GM12878 (cell line): ENCODE measurements around the gene WNT5A. TPM values are rescaled to one million over a fixed set of nuclear protein-coding genes. Genes with fewer than 3 reads are reported as not detected.
A peak's percentile ranks its signal among the peaks of the same experiment; 100 is the strongest.

Experiments used
- ATAC-seq: fragments of 200-7000 bp; cut with Tn5 transposase; 3 replicates; pipeline ENCODE4 v1.9.1; 2020; ENCODE audit warnings: mild to moderate bottlenecking, moderate library complexity
- BruUV-seq: library from RNA; stranded (reverse); fragments of 400-500 nt; replicated peaks from 2 replicates; lab custom pipeline; 2021; lab: Mats Ljungman, UMichigan
- CTCF ChIA-PET: fragments of 300-600 bp; sonication (Branson Sonifier 250); formaldehyde crosslinking; extraction: SDS; loops from one replicate; lab custom pipeline; 2021; ENCODE audit warnings: inconsistent platforms; lab: Yijun Ruan, JAX
- POLR2A ChIA-PET: fragments of 350-600 bp; formaldehyde crosslinking; extraction: SDS; loops from one replicate; lab custom pipeline; 2021; ENCODE audit warnings: inconsistent platforms; lab: Charles Lee
- RAD21 ChIA-PET: fragments of 300-600 bp; sonication (Branson Sonifier 250); formaldehyde crosslinking; loops from one replicate; lab custom pipeline; 2023; ENCODE audit warnings: antibody characterized with exemption; ENCODE audit not compliant: unreplicated experiment; lab: Charles Lee
- SMC1A ChIA-PET: fragments of 300-600 bp; sonication (Branson Sonifier 250); formaldehyde crosslinking; loops from one replicate; lab custom pipeline; 2023; ENCODE audit not compliant: unreplicated experiment, uncharacterized antibody; lab: Charles Lee
- DNase-seq: peaks from one replicate; pipeline ENCODE4 v3.0.0-alpha.2; 2011; ENCODE audit warnings: low read depth, low spot score
- FAIRE-seq: peaks from 3 replicates; lab custom pipeline; 2011; peaks lifted over from hg19 to GRCh38; lab: Jason Lieb, UNC
- H2AFZ ChIP-seq: 2 replicates; pipeline ENCODE4 v1.6.0; 2011; ENCODE audit warnings: low read depth, low read length, control low read depth; ENCODE audit not compliant: control insufficient read depth
- H3K27ac ChIP-seq: 2 replicates; pipeline ENCODE4 v1.5.1; 2011; ENCODE audit warnings: control low read depth; ENCODE audit not compliant: control insufficient read depth, insufficient read depth
- H3K27me3 ChIP-seq, 2 experiments: replicated peaks in 1 of 2; 2 replicates each; pipeline versions ENCODE4 v1.6.0 to v1.6.1; 2011; ENCODE audit warnings: low read length in 1 of 2; ENCODE audit not compliant: control insufficient read depth in 2 of 2, insufficient read depth in 2 of 2
- H3K36me3 ChIP-seq, 2 experiments: 2 replicates each; pipeline ENCODE4 v1.5.1; 2011; ENCODE audit warnings: low read length in 1 of 2; ENCODE audit not compliant: control insufficient read depth in 2 of 2, insufficient read depth in 2 of 2
- H3K4me1 ChIP-seq: 2 replicates; pipeline ENCODE4 v1.6.1; 2011; ENCODE audit warnings: mild to moderate bottlenecking, low read length, moderate library complexity, mixed read lengths; ENCODE audit not compliant: control insufficient read depth, insufficient read depth
- H3K4me2 ChIP-seq: 2 replicates; pipeline ENCODE4 v1.6.0; 2011; ENCODE audit warnings: control low read depth; ENCODE audit not compliant: control insufficient read depth, insufficient read depth
- H3K4me3 ChIP-seq: fragments of 200-600 bp; sonication (generic); 2 replicates; pipeline ENCODE4 v1.5.1; 2016
- H3K79me2 ChIP-seq: 2 replicates; pipeline ENCODE4 v1.6.0; 2011; ENCODE audit warnings: low read length; ENCODE audit not compliant: control insufficient read depth, insufficient read depth
- H3K9ac ChIP-seq: 2 replicates; pipeline ENCODE4 v1.8.0; 2011; ENCODE audit warnings: low read length, control low read depth, mixed read lengths; ENCODE audit not compliant: control insufficient read depth, insufficient read depth
- H3K9me3 ChIP-seq: replicated peaks from 3 replicates; pipeline ENCODE4 v1.5.1; 2011; ENCODE audit warnings: mild to moderate bottlenecking, low read length; ENCODE audit not compliant: control insufficient read depth, insufficient read depth
- H4K20me1 ChIP-seq: 2 replicates; pipeline ENCODE4 v1.6.0; 2011; ENCODE audit not compliant: control insufficient read depth, insufficient read depth
- BACH1 ChIP-seq: fragments of 450-650 bp; IDR thresholded peaks from 2 replicates; pipeline ENCODE4 v1.6.1; 2017; ENCODE audit warnings: mild to moderate bottlenecking, borderline replicate concordance
- BMI1 ChIP-seq: fragments of 450-650 bp; IDR thresholded peaks from 2 replicates; pipeline ENCODE4 v1.6.1; 2016; ENCODE audit warnings: mild to moderate bottlenecking, moderate library complexity, borderline replicate concordance
- IKZF2 ChIP-seq, 2 experiments: fragments of 450-650 bp; IDR thresholded peaks; 2 replicates each; pipeline ENCODE4 v1.6.1; 2017; ENCODE audit warnings: mild to moderate bottlenecking in 2 of 2, moderate library complexity in 2 of 2
- NBN ChIP-seq: fragments of 450-650 bp; IDR thresholded peaks from 2 replicates; pipeline ENCODE4 v1.6.1; 2016
- RCOR1 ChIP-seq: conservative IDR thresholded peaks from 2 replicates; pipeline ENCODE4 v1.6.1; 2012; ENCODE audit warnings: low read depth, low read length, improper control_type of control experiment
- SUPT20H ChIP-seq: IDR thresholded peaks from 2 replicates; pipeline ENCODE4 v1.6.1; 2011; ENCODE audit warnings: low read depth, mild to moderate bottlenecking, low read length, moderate library complexity, borderline replicate concordance; ENCODE audit not compliant: control insufficient read depth
- WGBS: methylation state at CpG from one replicate; pipeline ENCODE4 v1.1.6; 2016; ENCODE audit warnings: low lambda C conversion rate; ENCODE audit not compliant: insufficient replicate concordance, insufficient coverage; ENCODE audit errors: missing lambda C conversion rate; 5-methylcytosine and 5-hydroxymethylcytosine counted together
- in situ Hi-C: fragments of 300-500 bp; cut with MboI; formaldehyde crosslinking; loops from 9 replicates; pipeline ENCODE4 v1.14.3; 2018; ENCODE audit warnings: mixed read lengths
- intact Hi-C: fragments of 100-400 bp; cut with micrococcal nuclease; formaldehyde crosslinking; loops from one replicate; pipeline ENCODE4 v1.14.2; 2022; ENCODE audit not compliant: unreplicated experiment
- polyA plus RNA-seq, 11 experiments: library from polyadenylated mRNA; depleted of rRNA in 4 of 11; unstranded in 6 of 11; stranded (reverse) in 5 of 11; fragments of >200 nt; fragmentation: Nextera tagmentation in 4 of 11; fragmentation: Illumina TruSeq in 1 of 11; extraction: Ambion mirVana in 4 of 11; extraction: Trizol in 1 of 11; gene quantifications; 1 replicate in 1 of 11; 2 replicates in 10 of 11; pipeline versions ENCODE4 v1.2.1 to v1.2.3, GENCODE V29; 2011 to 2016; ENCODE audit warnings: inconsistent platforms in 2 of 11, missing spikeins in 2 of 11, low read depth in 1 of 11
- total RNA-seq, 4 experiments: library from RNA; depleted of rRNA in 3 of 4; stranded (reverse); fragments of >200 nt in 3 of 4; fragmentation: Illumina TruSeq in 1 of 4; extraction: Trizol in 1 of 4; gene quantifications; 2 replicates each; pipeline versions ENCODE4 v1.2.1 to v1.2.3, GENCODE V29; 2013 to 2021
- TF ChIP-seq, protein P1 (sequence below), 3 experiments: IDR thresholded peaks in 2 of 3; conservative IDR thresholded peaks in 1 of 3; 2 replicates each; pipeline ENCODE4 v1.5.1; 2011; ENCODE audit warnings: low read depth in 3 of 3, low read length in 3 of 3, mild to moderate bottlenecking in 3 of 3, control low read depth in 2 of 3, moderate library complexity in 2 of 3, inconsistent platforms in 1 of 3, mixed read lengths in 1 of 3; ENCODE audit not compliant: control insufficient read depth in 2 of 3, insufficient read depth in 1 of 3; ENCODE audit errors: extremely low read depth in 1 of 3
- TF ChIP-seq, protein P2 (sequence below): fragments of 450-650 bp; formaldehyde crosslinking; IDR thresholded peaks from 2 replicates; pipeline ENCODE4 v1.5.0; 2022; ENCODE audit warnings: mild to moderate bottlenecking, missing genetic modification characterization
- TF ChIP-seq, protein P3 (sequence below): IDR thresholded peaks from 2 replicates; pipeline ENCODE4 v1.6.1; 2012; ENCODE audit warnings: low read depth, low read length, improper control_type of control experiment

WNT5A gene
- total and polyA plus RNA-seq, 10 of the 15 experiments (the other 5 are each of a cell fraction or from before 2014, with no cell fraction given), result 0.06 to 2.8 (median 0.39) TPM

DNA sequence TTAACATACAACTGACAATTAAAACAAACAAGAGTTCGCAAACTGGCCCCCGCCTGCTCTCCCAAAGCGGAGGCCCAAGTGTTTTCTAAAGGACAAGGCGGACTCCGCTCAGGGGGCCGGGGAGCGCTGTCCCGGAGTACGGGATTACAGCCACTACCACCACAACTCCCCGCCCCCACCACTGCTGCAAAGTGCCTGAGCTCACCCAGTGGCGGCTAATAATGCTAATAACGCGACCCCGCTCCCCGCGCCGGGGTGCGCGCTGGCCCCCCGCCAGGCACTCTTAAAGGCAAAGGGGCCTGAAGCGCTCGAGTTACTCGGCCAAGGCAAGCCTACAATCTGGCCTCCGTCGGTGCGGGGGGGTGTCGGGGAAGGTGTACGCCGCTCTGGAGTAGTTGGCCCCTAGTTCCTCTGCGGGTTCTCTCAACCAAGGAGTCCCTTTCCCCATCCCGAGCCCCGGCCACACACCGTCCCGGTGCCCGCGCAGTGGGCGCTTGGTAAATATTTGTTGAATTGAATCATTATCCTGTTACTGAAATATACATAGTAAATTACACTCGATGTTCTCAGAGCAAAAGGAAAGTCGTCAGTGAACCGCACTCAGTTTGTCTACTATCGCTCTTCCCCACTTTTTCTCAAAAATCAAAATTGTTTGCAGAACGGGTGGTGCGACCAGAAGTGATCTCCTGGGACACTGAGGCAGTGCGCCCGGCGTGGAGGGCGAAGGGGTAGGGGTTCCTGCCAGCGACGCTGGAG is 827 bp downstream of the WNT5A start:
- ChIA-PET SMC1A (interaction anchor here (3.0 kb wide), 1 partner anchor 234 kb away, joined by 27 read pairs; no protein-coding TSS in a partner anchor), CTCF (interaction anchor here (0.7 to 1.8 kb wide), 3 partner anchors 10 to 254 kb away, joined by 3 to 8 read pairs (median 5); no protein-coding TSS in a partner anchor), RAD21 (interaction anchor here (0.6 to 4.0 kb wide), 2 partner anchors 118 to 235 kb away, joined by 3 to 43 read pairs; no protein-coding TSS in a partner anchor), POLR2A (no interaction called here)
- Histone ChIP-seq H3K27me3 (peaks cover 18 to 46% of the 10 kb centered on the region in 2 experiments), H2AFZ (peak overlapping the region; percentile 15), H3K79me2 (no peaks in the 10 kb centered on the region), H3K4me1 (peaks cover 18% of the 10 kb centered on the region), H3K4me3 (peak overlapping the region; percentile 86), H3K9me3 (no peaks in the 10 kb centered on the region), H3K36me3 (no peaks in the 10 kb centered on the region), H3K9ac (peak overlapping the region; percentile 21), H4K20me1 (no peaks in the 10 kb centered on the region; the same call in 1 of the 2 replicates), H3K27ac (no peak overlapping the region), H3K4me2 (peak overlapping the region; percentile 98)
- FAIRE-seq (no peak), ATAC-seq (no peak), DNase-seq (no peak)
- intact Hi-C loops, result loop anchor here (5.0 to 10.0 kb wide), 6 partner anchors 121 to 766 kb away; no protein-coding TSS in a partner anchor
- TF ChIP-seq BMI1, result no peak
- TF ChIP-seq RCOR1, result no peak
- TF ChIP-seq BACH1, result no peak
- TF ChIP-seq NBN, result no peak
- TF ChIP-seq, protein P1, sequence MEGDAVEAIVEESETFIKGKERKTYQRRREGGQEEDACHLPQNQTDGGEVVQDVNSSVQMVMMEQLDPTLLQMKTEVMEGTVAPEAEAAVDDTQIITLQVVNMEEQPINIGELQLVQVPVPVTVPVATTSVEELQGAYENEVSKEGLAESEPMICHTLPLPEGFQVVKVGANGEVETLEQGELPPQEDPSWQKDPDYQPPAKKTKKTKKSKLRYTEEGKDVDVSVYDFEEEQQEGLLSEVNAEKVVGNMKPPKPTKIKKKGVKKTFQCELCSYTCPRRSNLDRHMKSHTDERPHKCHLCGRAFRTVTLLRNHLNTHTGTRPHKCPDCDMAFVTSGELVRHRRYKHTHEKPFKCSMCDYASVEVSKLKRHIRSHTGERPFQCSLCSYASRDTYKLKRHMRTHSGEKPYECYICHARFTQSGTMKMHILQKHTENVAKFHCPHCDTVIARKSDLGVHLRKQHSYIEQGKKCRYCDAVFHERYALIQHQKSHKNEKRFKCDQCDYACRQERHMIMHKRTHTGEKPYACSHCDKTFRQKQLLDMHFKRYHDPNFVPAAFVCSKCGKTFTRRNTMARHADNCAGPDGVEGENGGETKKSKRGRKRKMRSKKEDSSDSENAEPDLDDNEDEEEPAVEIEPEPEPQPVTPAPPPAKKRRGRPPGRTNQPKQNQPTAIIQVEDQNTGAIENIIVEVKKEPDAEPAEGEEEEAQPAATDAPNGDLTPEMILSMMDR (IDR thresholded peaks at IDR 0.05 in 2 of 3, conservative IDR thresholded peaks at IDR 0.05 in 1 of 3; ENCODE audit: control insufficient read depth in 2 of 3, extremely low read depth in 1 of 3, insufficient read depth in 1 of 3, low read depth in 3 of 3, low read length in 3 of 3), result no peak
- TF ChIP-seq, protein P2, sequence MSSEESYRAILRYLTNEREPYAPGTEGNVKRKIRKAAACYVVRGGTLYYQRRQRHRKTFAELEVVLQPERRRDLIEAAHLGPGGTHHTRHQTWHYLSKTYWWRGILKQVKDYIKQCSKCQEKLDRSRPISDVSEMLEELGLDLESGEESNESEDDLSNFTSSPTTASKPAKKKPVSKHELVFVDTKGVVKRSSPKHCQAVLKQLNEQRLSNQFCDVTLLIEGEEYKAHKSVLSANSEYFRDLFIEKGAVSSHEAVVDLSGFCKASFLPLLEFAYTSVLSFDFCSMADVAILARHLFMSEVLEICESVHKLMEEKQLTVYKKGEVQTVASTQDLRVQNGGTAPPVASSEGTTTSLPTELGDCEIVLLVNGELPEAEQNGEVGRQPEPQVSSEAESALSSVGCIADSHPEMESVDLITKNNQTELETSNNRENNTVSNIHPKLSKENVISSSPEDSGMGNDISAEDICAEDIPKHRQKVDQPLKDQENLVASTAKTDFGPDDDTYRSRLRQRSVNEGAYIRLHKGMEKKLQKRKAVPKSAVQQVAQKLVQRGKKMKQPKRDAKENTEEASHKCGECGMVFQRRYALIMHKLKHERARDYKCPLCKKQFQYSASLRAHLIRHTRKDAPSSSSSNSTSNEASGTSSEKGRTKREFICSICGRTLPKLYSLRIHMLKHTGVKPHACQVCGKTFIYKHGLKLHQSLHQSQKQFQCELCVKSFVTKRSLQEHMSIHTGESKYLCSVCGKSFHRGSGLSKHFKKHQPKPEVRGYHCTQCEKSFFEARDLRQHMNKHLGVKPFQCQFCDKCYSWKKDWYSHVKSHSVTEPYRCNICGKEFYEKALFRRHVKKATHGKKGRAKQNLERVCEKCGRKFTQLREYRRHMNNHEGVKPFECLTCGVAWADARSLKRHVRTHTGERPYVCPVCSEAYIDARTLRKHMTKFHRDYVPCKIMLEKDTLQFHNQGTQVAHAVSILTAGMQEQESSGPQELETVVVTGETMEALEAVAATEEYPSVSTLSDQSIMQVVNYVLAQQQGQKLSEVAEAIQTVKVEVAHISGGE (CRISPR knock-in tag), result no peak
- TF ChIP-seq SUPT20H, result no peak
- TF ChIP-seq, protein P3, sequence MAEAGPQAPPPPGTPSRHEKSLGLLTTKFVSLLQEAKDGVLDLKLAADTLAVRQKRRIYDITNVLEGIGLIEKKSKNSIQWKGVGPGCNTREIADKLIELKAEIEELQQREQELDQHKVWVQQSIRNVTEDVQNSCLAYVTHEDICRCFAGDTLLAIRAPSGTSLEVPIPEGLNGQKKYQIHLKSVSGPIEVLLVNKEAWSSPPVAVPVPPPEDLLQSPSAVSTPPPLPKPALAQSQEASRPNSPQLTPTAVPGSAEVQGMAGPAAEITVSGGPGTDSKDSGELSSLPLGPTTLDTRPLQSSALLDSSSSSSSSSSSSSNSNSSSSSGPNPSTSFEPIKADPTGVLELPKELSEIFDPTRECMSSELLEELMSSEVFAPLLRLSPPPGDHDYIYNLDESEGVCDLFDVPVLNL, result no peak
- TF ChIP-seq IKZF2 (IDR thresholded peaks at IDR 0.05), result no peak
- 9% methylated on average over 48 of the region's 49 CpGs for WGBS
- TSS peak; percentile 50 for BruUV-seq
- in situ Hi-C loops, result no loop called here
